ENCODE measurements around the gene ATP6V0A4.
"Not testable (repeated sequence)": the region's sequence is repeated elsewhere in the genome, so short reads cannot be mapped to it uniquely, and the experiment has no call there.

Gene ATP6V0A4

DNA sequence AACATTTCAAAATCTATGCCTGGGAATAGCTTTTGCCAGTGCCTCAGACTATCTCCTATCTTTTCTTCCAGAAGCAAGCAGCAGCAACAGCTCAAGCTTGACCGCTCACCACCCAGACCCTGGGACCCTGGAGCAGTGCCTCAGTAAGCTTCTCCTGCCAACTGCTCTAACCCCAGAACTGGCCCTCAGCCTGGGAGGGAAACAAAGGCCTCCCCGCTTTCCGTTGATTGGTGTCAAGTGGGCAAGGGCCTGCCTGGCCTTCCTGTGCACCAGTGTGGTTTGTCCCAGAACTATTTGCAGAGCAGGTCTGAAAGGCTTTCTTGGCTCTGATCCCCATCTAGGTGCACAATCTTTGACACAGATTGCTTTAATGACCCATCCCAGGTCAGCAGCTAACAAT, 3.3 kb upstream of the ATP6V0A4 start:
- DNase-seq = no peak

DNA sequence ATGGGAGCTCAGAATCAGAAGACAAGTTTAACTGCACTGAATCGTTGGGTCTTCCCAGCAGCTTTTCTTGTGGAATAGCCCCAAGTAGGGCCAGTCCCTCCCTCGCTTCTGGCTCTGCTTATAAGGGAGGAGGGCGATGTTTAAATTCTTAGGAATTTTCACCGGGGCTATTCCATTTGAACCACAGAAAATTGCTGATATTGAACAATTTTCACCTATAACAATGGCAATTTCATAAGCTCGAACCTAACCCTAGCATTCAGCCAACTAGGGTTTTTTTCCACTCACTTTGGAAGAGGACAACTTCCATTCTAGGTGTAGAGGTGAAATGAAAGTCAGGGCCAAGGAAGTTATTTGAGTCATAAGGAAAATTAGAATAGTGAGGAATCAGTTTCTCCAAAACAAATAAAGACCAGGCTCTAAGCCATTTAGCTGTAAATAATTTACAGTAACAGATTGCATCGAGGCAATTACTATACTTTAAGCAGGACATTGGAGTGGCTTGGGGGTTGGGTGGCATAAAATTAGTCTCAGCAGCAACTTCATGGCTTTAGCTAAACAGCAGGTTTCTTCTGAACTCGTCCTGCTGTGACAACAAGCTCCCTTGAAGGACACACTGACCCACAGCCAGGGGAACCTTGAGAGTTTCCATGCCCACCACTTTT, 1.5 kb upstream of the ATP6V0A4 start:
- DNase-seq = no peak

DNA sequence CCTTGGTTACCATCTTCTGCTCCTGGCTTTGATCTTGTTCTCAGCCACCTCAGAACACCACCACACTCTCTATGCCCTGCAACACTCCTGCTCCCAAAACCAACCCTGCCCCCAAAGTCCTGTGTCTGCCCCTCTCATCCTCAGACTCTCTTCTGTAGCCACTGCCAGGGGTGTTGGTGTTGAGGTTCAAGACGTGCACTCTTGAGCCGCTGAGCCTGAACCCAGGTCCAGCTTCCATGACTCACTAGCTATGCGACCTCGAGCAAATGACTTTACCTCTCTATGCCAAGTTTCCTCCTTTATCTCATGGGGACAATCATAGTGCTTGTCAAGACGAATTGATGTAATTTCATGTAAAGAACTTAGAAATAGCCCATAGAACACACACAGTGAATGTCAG, 840 bp upstream of the ATP6V0A4 start:
- no peak for DNase-seq

DNA sequence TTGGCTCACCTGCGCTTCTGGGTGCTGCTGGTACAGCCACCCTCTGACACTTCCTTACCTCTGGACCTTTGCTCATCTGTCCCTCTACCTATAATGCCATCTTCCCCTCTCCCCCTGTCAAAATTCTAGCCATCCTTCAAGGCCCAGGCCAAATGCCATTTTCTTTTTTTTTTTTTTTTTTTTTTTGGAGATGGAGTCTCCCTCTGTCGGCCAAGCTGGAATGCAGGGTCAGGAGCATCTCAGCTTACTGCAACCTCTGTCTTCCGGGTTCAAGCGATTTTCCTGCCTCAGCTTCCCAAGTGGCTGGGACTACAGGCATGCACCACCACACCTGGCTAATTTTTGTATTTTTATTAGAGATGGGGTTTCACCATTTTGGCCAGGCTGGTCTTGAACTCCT, 950 bp downstream of the ATP6V0A4 start:
- DNase-seq = not testable (repeated sequence)

DNA sequence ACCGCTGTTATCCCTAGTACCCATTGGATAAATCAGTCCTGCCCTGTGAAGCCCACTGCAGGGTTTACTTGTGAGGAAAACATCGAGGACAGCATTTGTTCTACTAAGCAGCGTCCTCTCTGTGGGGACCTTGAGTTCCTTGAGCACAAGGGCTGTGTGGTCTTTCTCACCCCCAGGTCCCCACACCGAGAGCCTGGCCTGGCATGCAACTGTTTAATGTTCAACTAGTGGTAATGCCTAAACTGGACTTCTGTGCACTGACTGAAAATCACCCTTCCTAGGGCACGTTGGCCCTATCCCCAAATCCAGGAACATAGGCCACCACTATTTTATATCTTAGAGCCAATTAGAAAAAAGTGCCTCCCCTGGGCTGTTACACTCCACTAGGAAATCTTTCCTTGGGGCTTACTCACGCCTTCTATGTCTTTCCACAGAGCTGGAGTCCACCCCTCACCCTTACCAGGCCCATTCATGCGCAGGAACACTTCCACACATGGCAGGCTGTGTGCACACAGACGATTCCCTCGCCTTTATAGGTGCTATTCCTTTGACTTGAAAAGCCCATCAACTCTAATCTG, 1.9 kb downstream of the ATP6V0A4 start:
- no peak for DNase-seq

DNA sequence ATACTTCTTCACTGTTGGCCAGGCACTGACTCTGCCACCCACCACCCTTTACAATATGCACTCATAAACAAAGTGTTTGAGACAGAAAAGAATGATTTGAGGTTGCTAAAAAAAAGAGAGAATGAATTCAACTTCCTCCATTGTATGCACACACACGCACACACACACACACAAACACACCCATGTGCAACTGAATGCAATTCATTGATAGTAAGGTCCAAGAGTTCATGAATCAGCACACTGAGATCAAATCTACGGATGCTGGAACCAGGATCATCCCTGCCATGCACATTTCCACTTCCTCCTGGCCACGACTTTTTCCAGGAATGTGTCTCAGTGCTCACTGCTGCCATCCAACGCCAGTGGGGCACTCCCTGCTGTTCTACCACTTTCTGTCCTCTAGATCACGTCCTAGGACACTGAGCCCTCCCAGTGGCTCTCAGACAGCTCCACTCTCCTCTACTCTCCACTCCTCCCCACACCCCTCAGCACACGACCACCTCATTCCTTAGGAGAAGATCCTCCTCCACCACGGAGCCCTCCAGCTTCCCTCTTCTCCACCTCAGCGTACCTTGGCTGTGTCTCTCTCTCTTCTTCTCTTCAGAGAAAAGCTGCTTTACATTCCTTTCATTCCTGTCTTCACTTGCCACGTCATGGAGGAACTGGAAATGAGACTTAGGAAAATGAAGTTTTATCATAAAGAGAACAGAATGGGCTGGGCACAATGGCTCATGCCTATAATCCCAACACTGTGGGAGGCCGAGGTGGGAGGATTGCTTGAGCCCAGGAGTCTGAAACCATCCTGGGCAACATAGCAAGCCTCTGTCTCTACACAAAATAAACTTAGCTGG, 12.2 kb downstream of the ATP6V0A4 start:
- DNase-seq = no peak

DNA sequence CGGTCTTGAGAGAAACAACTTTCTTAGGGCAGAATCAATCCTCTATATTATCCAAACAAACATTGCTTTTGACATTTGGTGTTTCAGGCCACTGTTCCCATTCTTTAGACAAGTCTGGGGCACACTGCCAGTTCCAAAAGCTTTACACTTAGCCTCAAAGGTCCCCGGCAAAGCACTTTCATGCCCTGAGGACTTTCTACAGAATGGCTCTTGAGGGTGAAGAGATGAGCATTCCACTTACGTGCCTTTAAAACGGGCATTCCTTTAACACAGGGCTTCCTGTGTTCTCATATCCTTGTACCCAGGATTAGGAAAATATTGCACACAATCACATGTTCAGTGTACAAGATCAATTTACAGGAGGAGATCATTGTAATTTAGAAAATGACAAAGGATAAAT, 13.3 kb downstream of the ATP6V0A4 start:
- no peak for DNase-seq

DNA sequence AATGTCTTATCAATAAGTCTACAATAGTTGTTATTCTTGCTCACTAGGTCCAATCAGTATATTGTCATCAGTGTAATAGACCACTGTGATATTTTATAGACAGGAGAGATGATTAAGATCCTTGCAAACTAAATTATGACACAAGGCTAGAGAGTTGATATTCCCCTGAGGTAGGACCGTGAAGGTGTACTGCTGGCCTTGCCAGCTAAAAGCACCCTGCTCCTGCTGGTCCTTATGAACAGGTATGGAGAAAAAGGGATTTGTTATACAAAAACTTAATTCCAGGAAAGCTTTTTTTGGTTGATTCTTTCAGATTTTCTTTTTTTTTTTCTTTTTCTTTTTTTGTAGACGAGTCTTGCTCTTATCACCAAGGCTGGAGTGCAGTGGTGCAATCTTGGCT, 17.0 kb downstream of the ATP6V0A4 start:
- DNase-seq = no peak

DNA sequence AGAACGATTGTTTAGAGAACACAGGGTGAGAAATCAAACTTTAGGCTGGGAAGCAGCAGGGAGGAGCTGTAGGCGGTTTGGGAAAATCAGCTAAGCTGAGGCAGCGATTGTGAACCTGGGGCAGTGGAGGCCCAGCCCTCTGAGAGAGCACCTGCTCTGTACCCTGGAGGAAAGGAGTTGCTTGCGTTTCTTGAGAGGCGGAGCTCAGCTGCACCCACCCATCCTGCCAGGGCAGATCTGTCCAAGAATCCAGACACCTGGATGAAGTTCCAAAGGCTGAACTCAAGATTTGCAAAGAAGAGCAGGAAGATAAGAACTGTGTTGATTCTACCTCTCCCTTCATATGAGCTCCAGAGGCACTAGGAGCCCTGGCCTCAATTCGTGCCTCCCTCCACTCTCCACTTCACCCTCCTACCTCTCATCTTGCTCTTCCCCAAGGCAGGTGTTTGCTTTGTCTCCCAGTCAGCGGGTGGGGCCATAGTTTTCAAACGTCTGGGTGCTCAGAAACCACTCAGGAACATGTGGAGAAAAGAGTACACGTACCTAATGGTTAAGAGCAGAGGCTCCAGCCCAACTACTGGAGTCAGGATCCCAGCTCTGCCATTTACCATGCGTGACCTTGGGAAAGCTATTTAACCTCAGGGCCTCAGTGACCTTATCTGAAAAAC, 21.7 kb downstream of the ATP6V0A4 start:
- DNase-seq = no peak

DNA sequence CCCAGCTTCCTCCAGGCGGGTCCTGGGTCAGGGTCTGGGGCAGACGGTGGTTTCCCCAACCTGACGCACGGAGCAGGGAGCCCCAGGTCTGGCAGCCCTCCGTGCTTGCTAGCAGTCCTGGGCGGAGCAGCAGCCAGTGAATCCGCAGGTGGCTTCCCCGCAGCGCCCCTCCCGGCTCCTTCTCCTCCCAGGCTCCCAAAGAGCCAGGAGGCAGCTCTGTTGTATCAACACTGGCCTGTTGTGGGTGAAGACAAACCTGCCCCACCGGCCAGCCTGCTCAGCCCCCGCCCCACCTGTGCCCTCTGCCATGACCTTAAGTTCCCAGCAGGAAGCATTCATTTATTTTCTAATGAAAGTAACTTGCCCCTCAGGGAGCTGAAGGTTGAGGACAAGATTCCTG, 24.2 kb downstream of the ATP6V0A4 start:
- no peak for DNase-seq

DNA sequence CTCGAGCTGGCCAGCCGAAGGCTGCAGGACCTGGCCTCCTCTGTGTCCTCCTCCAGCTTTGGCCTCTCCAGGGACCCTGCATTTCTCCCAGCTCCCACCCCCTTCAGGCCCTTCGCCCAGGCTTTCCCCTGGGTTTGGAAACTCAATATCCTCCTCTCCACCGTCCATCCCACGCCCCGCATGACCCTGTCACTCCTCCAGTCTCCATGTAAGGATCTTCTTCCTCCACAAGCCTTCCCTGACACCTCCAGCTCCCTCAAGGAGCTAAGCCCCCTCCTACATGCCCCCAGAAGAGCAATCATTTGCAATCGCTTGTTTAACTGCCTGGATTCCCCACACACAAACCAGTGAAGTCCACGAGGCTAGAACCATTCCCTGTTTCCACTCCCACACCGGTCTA, 24.8 kb downstream of the ATP6V0A4 start:
- no peak for DNase-seq

DNA sequence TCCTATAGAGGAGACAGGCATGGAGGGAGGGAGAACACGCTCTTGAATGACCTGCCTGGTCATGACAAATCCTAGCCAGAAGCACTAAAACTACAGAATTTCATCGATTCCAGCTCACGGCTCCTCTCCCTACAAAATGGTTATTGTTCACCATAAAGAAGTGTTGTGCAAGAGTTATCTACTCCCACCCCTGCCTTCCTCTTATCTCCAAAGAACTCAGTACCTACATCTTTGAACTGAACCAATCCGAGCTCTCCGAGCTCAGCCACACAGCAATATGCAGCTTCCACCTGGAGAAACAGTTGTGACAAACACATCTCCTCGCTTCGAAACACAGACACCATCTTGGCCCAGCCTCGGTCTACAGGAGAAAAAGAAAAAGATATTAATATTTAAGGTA, 27.1 kb downstream of the ATP6V0A4 start:
- no peak for DNase-seq

DNA sequence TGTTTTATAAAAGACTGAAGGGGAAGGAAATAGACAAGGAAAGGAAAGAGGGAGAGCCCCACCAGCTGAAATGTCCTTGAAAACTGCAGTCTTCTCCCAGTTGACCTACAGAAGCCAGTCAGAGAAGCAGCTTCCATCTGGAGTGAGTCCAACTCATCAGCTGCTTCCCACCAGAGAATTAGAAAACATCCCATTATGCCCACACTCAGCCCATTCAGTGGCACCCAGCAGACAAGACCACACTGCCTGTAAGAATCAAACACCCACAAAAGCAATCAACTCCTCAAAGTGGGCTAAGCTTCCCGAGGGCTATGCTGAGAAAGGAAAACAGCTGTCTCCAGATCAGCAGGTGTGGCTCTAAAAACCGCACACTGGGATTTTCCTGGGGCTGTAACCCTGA, 29.8 kb downstream of the ATP6V0A4 start:
- DNase-seq = no peak

DNA sequence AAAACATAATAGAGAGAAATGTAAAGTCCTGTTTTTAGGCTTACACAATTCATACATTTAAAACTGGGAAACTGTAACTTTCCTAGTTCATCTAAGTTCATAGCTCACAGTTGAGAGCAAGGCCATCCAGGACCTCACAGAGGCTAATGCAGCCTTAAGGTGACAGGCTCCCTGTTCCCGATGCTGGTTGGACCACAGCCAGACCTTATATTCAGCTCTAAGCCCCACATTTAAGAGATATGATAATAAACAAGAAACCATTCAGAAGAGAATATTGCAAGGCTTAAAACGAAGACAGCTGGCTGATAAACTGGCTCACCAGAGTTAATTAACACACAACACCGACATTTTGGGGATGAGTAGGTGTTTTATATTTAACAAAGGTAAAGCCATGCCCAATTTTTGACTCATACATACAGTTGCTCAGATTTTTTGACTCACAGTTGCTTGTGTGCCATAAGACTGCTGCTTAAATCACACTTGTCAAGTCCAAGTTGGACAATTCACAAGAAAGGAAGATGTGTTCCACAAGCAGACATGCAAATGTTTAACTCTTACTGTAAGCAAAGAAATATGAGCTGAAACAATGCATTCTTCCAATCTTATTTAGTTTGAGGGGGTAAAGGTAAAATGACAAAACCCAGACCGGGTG, 41.3 kb downstream of the ATP6V0A4 start:
- no peak for DNase-seq

DNA sequence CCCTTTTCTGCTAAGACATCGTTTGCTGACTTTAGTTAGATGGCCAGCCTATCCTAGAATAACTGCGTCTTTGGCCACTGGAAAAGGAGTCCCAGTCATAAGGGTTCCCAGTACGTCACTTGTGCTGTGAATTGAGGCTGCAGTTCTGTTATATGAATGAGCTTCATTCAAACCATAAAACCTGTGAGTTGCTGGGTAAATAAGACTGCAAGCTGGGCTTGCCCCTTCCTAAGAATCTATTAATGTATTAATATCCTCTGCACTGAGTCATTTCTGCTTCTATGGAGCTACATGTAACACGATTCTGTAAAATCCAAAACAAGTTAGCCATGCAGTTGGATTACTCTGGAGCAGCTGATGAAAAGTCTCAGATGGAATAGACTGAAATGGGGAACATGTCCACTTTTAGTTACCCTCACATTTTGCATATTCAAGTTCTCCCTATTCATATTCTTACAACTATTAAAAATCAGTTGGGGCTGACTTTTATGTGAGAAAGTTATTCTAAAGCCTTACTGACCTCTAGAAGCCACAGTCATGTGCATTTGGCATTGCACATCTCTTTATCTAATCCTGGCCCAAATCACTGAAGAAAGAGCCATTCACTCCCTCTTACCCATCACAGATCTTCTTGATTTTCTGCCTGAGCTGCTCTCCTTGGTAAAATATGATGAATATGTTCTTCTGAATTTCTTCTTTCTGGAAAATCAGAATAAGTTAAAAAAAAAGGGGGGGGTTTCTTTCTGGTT, 42.0 kb downstream of the ATP6V0A4 start:
- no peak for DNase-seq

DNA sequence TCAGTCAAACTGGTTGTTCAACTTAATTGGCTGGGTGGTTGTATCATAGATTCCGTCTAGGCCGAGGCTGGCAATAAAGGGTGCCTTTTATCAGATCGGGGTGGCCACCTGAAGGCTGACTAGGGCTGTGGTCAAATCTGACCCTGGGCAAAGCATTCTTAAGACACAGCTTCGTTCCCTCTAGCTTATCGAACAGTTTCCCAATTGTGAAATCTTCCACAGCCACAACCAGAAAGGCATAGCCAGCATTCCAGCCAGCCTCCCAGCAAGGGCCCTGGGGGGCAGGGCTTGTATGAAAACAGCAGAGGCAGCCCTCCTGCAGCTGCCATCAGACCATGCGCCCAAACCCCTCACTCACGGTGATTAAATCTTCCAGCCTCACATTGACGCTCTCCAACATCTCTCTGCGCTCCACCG, 42.7 kb downstream of the ATP6V0A4 start:
- no peak for DNase-seq

DNA sequence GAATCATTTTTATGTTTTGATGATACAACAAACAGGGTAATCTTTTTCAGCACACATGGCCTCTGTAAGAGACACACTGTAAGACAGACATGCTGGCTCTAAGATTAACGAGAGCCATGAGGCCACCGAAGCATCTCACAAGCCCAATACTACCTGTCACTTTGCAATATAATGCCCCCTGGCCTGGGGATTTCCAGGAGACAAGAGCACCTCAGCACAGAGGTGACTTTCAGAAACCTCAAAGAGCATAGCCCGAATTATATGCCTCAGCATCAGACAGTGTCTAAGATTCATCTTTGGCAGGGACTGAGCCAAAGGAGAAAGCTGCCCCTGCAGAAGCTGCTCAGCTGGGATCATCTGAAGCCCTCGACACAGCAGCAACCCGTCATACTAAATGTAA, 44.4 kb downstream of the ATP6V0A4 start:
- no peak for DNase-seq

DNA sequence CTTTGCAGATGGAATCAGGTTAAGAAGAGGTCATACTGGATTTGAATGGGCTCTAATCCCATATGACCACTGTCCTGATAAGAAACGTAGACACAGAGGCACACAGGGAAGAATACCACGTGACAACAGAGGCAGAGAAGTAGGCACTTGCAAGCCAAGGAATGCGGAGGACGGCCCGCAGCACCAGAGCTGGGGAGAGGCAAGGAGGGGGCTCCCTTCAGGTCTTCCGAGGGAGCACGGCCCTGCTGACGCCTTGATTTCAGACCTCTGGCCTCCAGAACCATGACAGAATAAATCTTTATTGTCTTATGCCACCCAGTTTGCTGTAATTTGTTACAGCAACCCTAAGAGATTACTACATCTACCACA, 44.9 kb downstream of the ATP6V0A4 start:
- no peak for DNase-seq

DNA sequence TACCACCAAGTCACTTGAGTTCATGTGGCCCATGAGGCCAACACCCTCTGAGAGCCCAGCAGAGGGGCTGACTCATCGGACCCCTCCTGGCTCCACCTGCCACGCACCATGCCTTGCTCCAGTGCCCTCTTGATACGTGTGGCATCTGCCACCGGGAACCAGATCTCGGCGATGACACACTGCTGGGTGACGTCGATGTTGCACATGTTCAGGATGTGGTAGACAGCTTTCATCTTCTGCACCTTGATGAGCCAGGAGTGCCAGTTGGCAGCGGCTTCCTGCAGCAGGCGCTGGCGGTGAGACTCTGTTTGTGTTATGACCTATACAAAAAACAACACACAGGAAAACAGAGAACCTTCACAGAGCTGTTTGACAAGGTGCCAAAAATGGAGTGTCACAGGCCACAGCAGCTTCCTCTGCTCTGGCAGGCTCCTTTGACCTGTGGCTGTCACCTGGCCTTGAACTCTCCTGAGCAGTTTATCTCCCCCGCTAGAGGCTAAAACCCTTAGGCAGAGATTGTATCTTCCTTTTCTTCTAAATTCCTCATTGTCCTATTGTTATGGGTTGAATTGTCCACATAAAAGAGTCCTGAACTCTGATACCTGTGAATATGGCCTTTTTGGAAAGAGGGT, 45.4 kb downstream of the ATP6V0A4 start:
- DNase-seq = no peak

DNA sequence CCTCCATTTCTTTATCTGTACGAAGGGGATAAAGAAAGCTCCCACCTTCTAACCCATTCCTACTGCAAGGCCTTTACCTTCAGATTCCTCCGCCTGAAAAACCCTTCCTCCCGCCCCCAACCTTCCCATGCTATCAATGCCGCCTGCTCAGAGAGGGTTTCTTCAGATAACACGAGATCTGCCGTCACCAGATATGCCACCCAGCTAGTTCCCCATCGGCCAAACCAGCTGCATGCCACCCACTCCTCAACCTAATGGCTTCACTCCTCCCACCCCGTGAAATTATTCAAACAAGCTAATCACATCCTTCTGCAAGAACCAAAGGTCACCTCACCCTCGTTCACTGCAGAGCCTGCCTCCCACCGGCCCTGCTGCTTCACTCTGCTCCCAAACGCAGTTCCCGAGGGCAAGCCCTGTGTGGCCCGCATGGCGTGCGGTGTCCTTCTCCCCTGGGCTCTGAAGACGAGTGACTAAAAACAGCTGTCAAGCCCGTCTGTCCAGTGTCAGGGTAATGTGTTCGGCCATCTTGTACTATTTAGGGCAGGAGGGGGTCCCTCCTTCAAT, 47.0 kb downstream of the ATP6V0A4 start:
- no peak for DNase-seq

DNA sequence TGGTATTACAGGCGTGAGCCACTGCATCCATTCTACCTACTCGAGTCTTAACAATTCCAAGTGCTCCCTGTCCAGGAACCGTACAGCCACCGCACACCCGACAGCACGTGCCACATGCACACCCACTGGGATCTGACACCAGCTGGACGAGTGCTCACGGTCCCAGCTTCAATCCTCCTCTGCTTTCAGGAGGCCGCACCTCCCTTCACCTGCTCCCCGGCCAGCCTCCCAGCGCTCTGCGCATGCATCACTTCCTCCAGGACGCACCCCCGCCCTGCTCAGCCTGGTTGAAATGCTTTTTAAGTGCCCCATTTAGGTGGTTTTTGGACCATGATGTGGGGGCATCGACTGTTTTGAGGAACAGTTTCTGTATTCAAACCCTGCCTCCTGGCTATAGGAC, 47.5 kb downstream of the ATP6V0A4 start:
- no peak for DNase-seq

DNA sequence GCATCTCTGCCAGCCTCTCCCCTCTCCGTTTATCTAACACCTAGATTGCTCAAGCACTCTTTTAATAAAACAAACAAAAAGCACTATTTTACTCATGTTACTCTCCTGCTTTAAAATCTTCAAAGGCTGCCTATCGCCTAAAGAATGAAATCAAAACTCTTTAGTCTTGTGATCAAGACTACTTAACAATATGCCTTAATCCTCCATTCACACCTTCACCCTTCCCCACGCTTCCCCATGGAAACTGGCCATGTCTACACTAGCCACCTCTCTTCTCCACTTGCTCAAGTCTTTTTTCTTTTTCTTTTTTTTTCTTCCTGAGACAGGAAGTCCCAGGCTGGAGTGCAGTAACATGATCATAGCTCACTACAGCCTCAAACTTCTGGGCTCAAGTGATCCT, 48.0 kb downstream of the ATP6V0A4 start:
- DNase-seq = no peak
